ENCODE results near the gene VPS33A.

GRCh38 chr12:122202017-122202416, 64.3 kb downstream of the VPS33A start:
- TF ChIP-seq CTCF (IDR thresholded peaks at IDR 0.05) = no peak
- TF ChIP-seq POLR2AphosphoS5 (IDR thresholded peaks at IDR 0.05; ENCODE audit: low read depth, low read length) = no peak

Measured in Panc1 (cell line).